Common myeloid progenitor, CD34-positive (primary cell): ENCODE data around the gene CEP170B.
"Not testable (repeated sequence)": the region's sequence is repeated elsewhere in the genome, so short reads cannot be mapped to it uniquely, and the experiment has no call there.

ENCODE experiments used
- CTCF ChIA-PET: fragments of 350-600 bp; sonication (Branson Sonifier 250); formaldehyde crosslinking; loops from one replicate; lab custom pipeline; 2021; ENCODE audit warnings: antibody characterized with exemption; lab: Charles Lee
- POLR2A ChIA-PET: fragments of 350-600 bp; sonication (Branson Sonifier 250); formaldehyde crosslinking; loops from one replicate; lab custom pipeline; 2021; ENCODE audit warnings: antibody characterized with exemption; lab: Charles Lee
- DNase-seq, 3 donors: peaks; one replicate each; pipeline versions ENCODE4 v3.0.0 to v3.0.0-alpha.2; 2013
- H3K27ac ChIP-seq, 2 experiments: 1 replicate in 1 of 2; 2 replicates in 1 of 2; pipeline ENCODE4 v1.7.0; 2013; ENCODE audit warnings: inconsistent platforms in 2 of 2, low read length in 2 of 2, mild to moderate bottlenecking in 2 of 2, low read depth in 1 of 2, moderate library complexity in 1 of 2; ENCODE audit not compliant: severe bottlenecking in 2 of 2, insufficient read depth in 1 of 2, poor library complexity in 1 of 2
- H3K27me3 ChIP-seq, 5 experiments: replicated peaks in 2 of 5; 1 replicate in 3 of 5; 2 replicates in 2 of 5; pipeline versions ENCODE4 v1.6.1 to v1.7.0; 2013; ENCODE audit warnings: low read length in 4 of 5, mild to moderate bottlenecking in 2 of 5, moderate library complexity in 2 of 5, inconsistent platforms in 1 of 5; ENCODE audit not compliant: insufficient read depth in 5 of 5, control insufficient read depth in 4 of 5
- H3K36me3 ChIP-seq, 4 experiments: 1 replicate in 2 of 4; 2 replicates in 2 of 4; pipeline versions ENCODE4 v1.6.1 to v1.7.0; 2013; ENCODE audit warnings: low read length in 3 of 4, control low read depth in 1 of 4, mild to moderate bottlenecking in 1 of 4; ENCODE audit not compliant: control insufficient read depth in 4 of 4, insufficient read depth in 4 of 4
- H3K4me1 ChIP-seq, 4 experiments: 1 replicate in 3 of 4; 2 replicates in 1 of 4; pipeline versions ENCODE4 v1.6.1 to v1.7.1; 2013; ENCODE audit warnings: low read length in 3 of 4, mild to moderate bottlenecking in 3 of 4, control low read depth in 1 of 4, inconsistent platforms in 1 of 4, moderate library complexity in 1 of 4; ENCODE audit not compliant: control insufficient read depth in 4 of 4, insufficient read depth in 4 of 4; ENCODE audit errors: control extremely low read depth in 1 of 4
- H3K4me3 ChIP-seq, 7 experiments: 1 replicate in 4 of 7; 2 replicates in 3 of 7; pipeline versions ENCODE4 v1.5.1 to v1.7.0; 2013; ENCODE audit warnings: mild to moderate bottlenecking in 7 of 7, low read length in 6 of 7, moderate library complexity in 6 of 7, inconsistent platforms in 2 of 7, low read depth in 2 of 7, control low read depth in 1 of 7; ENCODE audit not compliant: insufficient read depth in 4 of 7, control insufficient read depth in 1 of 7; ENCODE audit errors: extremely low read depth in 1 of 7
- H3K9me3 ChIP-seq, 5 experiments: 1 replicate in 4 of 5; 2 replicates in 1 of 5; pipeline versions ENCODE4 v1.6.1 to v1.7.1; 2013; ENCODE audit warnings: low read length in 4 of 5, mild to moderate bottlenecking in 2 of 5, inconsistent platforms in 1 of 5, low read depth in 1 of 5, moderate library complexity in 1 of 5; ENCODE audit not compliant: control insufficient read depth in 4 of 5, insufficient read depth in 2 of 5; ENCODE audit errors: control extremely low read depth in 1 of 5
- WGBS: methylation state at CpG from one replicate; pipeline ENCODE4 v1.1.5; 2013; ENCODE audit not compliant: insufficient coverage; 5-methylcytosine and 5-hydroxymethylcytosine counted together

Gene CEP170B

DNA sequence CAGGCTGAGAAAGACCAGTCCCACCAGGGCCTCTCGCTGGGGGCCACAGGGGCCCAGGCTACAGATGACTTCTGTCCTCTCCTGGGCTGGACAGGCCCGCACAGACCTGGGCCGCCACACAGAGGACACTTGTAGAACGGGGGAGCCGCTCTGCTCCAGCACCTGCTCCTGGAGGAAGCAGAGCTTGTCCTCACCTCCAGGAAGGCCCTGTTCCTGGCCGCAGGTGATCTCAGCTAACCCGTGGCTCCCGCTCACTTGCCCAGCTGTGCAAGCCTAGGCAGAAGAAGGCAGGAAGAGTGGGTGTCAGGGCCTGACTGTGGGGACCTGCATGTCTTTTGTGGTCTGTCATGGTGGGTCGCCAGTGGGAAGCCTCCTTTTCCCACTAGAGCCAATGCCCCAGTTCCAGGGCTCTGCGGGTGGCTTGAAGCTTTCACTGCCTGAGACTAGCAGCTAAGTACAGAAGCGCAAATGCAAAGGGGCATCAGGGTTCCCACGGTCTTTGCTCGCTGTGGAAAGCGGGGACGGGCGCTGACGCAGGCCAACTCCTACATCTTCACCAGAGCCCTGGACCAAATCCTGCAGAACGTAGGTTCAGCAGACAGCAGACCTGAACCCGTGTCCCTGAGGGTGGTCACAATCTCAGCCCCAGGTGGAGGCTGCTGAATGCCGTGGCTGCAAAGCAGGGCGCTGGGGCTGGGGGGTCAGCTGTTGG, 8.8 kb upstream of the CEP170B start:
- 88% methylated on average over 17 of the region's 21 CpGs for WGBS
- peaks cover 0 to 18% (median 4%) of the 10 kb centered on the region in 5 experiments for H3K27me3 ChIP-seq
- CTCF ChIA-PET: no interaction called here
- H3K36me3 ChIP-seq: no peaks in the 10 kb centered on the region
- no peak for DNase-seq
- POLR2A ChIA-PET: no interaction called here
- H3K9me3 ChIP-seq: no peaks in the 10 kb centered on the region
- no peak overlapping the region for H3K4me3 ChIP-seq
- no peak overlapping the region for H3K27ac ChIP-seq
- H3K4me1 ChIP-seq: no peaks in the 10 kb centered on the region

DNA sequence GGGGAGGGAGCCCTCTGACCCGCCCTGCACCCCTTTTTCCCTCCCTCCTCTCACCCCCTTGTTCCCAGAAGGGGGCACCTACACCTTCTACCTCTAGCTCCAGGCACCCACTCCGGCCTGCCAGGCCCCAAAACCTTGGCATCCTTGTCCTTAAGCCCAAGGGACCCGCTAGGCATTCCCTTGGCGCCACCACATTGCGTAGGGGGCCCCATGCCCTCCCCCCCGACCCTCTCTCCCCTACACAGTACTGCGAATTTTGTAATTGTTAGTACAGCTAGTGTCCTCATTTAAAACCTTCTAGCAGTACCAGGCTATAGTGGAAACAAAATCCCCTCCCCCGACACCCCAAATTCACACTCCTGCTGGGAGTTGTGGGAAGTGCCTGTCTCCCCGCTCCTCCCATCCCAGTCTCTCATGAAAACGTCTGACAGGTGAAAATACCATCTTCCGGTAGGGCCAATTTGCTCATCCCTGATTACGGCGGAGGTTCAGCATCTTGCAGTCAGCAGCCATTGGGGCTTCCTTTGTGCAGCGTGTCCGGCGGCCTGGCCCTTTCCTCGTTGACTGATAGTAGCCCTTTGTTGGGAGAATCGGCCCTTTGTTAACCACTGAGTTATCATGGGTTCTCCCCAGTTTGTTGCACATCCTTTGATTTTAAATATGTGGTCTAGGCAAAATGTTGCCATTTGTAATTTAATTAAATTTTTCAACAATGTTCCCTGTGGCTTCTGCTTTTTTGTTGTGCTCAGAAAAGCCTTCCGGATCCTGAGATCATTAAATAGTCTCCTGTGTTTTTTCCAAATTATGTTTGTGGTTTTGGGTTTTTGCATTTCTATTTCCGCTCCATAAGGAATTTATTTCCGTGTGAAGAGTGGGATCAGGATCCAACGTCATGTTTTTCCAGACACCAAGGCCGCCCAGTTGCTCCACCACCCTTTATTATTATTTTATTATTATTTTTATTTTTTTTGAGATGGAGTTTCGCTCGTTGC, 7.9 kb upstream of the CEP170B start:
- 72% methylated on average over 13 of the region's 25 CpGs for WGBS
- Histone ChIP-seq H3K4me3 (no peak overlapping the region), H3K27ac (no peak overlapping the region), H3K9me3 (no peaks in the 10 kb centered on the region), H3K27me3 (peaks cover 0 to 12% (median 2%) of the 10 kb centered on the region in 5 experiments), H3K4me1 (no peaks in the 10 kb centered on the region), H3K36me3 (no peaks in the 10 kb centered on the region)
- DNase-seq: no peak
- CTCF ChIA-PET: interaction anchor here (0.6 kb wide), 2 partner anchors 36 to 152 kb away, joined by 3 to 4 read pairs; no protein-coding TSS in a partner anchor
- POLR2A ChIA-PET: no interaction called here

DNA sequence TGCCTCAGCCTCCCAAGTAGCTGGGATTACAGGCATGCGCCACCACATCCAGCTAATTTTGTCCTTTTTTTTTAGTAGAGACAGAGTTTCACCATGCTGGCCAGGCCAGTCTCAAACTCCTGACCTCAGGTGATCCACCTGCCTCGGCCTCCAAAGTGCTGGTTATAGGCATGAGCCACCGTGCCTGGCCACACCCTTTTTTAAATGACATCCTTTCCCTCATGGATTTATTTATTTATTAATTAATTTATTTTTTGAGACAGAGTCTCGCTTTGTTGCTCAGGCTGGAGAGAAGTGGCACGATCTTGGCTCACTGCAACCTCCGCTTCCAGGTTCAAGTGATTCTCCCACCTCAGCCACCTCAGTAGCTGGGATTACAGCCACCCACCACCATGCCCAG, 7.1 kb upstream of the CEP170B start:
- H3K36me3 ChIP-seq, H3K4me1 ChIP-seq, POLR2A ChIA-PET, DNase-seq, H3K9me3 ChIP-seq, H3K4me3 ChIP-seq, H3K27ac ChIP-seq: not testable (repeated sequence)
- 100% methylated on average over 1 of the region's 6 CpGs for WGBS
- CTCF ChIA-PET: interaction anchor here (0.6 kb wide), 2 partner anchors 37 to 152 kb away, joined by 3 to 4 read pairs; no protein-coding TSS in a partner anchor
- peaks cover 0 to 15% (median 1%) of the 10 kb centered on the region in 5 experiments for H3K27me3 ChIP-seq

- CTCF ChIA-PET: no interaction called here
Measured at GRCh38 chr14:104858811-104859426, 6.1 kb upstream of the CEP170B start.

DNA sequence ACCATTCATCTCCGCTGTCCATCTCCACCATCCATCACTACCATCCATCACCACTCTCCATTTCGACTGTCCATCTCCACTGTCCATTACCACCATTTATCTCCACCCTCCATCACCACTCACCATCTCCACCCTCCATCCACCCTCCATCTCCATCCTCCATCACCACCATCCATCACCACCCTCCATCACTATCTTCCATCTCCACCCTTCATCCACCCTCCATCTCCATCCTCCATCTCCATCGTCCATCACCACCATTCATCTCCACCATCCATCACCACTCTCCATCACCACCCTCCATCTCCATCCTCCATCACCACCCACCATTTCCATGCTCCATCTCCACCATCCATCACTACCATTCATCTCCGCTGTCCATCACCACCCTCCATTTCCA, 5.2 kb upstream of the CEP170B start:
- H3K4me1 ChIP-seq: peaks cover 0 to 9% (median 7%) of the 10 kb centered on the region in 4 experiments
- no peak for DNase-seq
- no peak overlapping the region for H3K4me3 ChIP-seq
- H3K27me3 ChIP-seq: peaks cover 0 to 29% (median 13%) of the 10 kb centered on the region in 5 experiments
- ChIA-PET CTCF (no interaction called here), POLR2A (no interaction called here)
- WGBS: 98% methylated on average over 4 of the region's 4 CpGs
- H3K36me3 ChIP-seq: no peaks in the 10 kb centered on the region
- H3K27ac ChIP-seq: no peak overlapping the region
- no peaks in the 10 kb centered on the region for H3K9me3 ChIP-seq

More at GRCh38 chr14:104858811-104859426, 6.1 kb upstream of the CEP170B start:
- no peak overlapping the region for H3K27ac ChIP-seq
- peaks cover 0 to 19% (median 8%) of the 10 kb centered on the region in 5 experiments for H3K27me3 ChIP-seq
- H3K4me1 ChIP-seq: peaks cover 0 to under 1% (median 0%) of the 10 kb centered on the region in 4 experiments
- H3K4me3 ChIP-seq: no peak overlapping the region
- H3K9me3 ChIP-seq: no peaks in the 10 kb centered on the region
- DNase-seq: no peak
- WGBS: 76% methylated on average over 8 of the region's 8 CpGs
- no peaks in the 10 kb centered on the region for H3K36me3 ChIP-seq
- POLR2A ChIA-PET: no interaction called here

GRCh38 chr14:104860414-104860813, 4.7 kb upstream of the CEP170B start:
- Histone ChIP-seq H3K9me3 (no peaks in the 10 kb centered on the region), H3K27me3 (peaks cover 0 to 29% (median 13%) of the 10 kb centered on the region in 5 experiments), H3K36me3 (no peaks in the 10 kb centered on the region), H3K4me3 (no peak overlapping the region), H3K27ac (no peak overlapping the region), H3K4me1 (peaks cover 0 to 11% (median 8%) of the 10 kb centered on the region in 4 experiments)
- DNase-seq: no peak
- CTCF ChIA-PET: no interaction called here
- POLR2A ChIA-PET: no interaction called here
